ENCODE results near the gene SLC9A3.

DNA sequence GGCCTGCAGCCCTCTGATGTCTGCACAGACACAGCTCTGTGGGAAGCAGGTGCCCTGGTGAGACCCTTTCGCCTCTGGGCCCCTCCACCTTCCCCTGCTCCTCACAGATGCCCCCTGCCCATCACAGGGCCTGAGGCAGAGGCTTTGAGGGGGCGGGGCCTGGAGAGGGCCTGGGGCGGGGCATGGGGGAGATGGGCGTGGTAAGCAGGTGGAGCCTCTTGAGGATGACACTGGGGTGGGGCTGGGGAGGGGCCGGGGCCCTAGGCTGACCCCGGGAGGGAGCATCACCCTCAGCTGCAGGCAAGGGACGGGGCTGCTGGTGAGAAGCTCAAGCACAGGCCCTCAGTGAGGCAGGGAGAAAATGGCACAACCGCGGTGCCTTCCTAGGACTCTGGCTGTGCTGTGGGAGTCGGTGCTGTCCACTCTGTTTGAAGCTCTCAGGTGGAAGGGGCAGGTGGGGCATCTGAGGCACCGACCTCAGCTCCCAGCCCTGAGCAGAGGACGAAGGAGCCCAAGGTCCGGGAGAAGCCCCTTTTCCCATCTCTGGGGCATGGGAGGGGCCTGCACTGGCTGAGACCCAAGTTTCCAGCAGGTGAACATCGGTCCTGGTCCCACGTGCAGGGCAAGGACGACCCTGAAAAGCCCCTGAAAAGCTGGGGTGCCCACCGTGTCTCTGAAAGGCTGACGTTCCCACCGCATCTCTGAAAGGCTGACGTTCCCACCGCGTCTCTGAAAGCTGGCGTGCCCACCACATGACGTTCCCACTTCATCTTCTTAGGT lies 17.5 kb upstream of the SLC9A3 start:
- TF ChIP-seq CTCF (IDR thresholded peaks at IDR 0.05; ENCODE audit: low read depth, low read length, poor library complexity, severe bottlenecking): no peak
- TF ChIP-seq EZH2phosphoT487 (IDR thresholded peaks at IDR 0.05; ENCODE audit: borderline replicate concordance, low read length): no peak
